ENCODE results near the gene ZFYVE9. TPM values are rescaled to one million over a fixed set of nuclear protein-coding genes. Genes with fewer than 3 reads are reported as not detected.

The ZFYVE9 gene
- total and polyA plus RNA-seq, 2 of the 13 experiments (the other 11 are each of a cell fraction or from before 2014, with no cell fraction given): 9.2 to 19.8 TPM

- no peak for TF ChIP-seq KIAA2018 (CRISPR knock-in tag; IDR thresholded peaks at IDR 0.05; ENCODE audit: borderline replicate concordance)
- TF ChIP-seq ZBTB7A (CRISPR knock-in tag; IDR thresholded peaks at IDR 0.05): no peak; the same call in 1 of the 2 replicates
- TF ChIP-seq RELA (CRISPR knock-in tag; IDR thresholded peaks at IDR 0.05): no peak
- no peak for TF ChIP-seq NR2C2 (CRISPR knock-in tag; IDR thresholded peaks at IDR 0.05; ENCODE audit: borderline replicate concordance)
- TF ChIP-seq HIVEP1 (CRISPR knock-in tag; IDR thresholded peaks at IDR 0.05): no peak
- no peak for TF ChIP-seq MLX (CRISPR knock-in tag; IDR thresholded peaks at IDR 0.05)
- no peak for TF ChIP-seq MTA3 (CRISPR knock-in tag; IDR thresholded peaks at IDR 0.05)
- TF ChIP-seq FOSL2 (CRISPR knock-in tag; IDR thresholded peaks at IDR 0.05): no peak
- no peak for TF ChIP-seq ZSCAN9 (CRISPR knock-in tag; IDR thresholded peaks at IDR 0.05; ENCODE audit: borderline replicate concordance)
- peak; percentile 75; the same call in 1 of the 2 replicates for TF ChIP-seq HES4 (CRISPR knock-in tag; IDR thresholded peaks at IDR 0.05; ENCODE audit: borderline replicate concordance)
- TF ChIP-seq NFKBIZ (CRISPR knock-in tag; IDR thresholded peaks at IDR 0.05): no peak
- no peak for TF ChIP-seq NR3C1 (CRISPR knock-in tag; IDR thresholded peaks at IDR 0.05)
- 0 out of 2 replicates have a peak, but pooled peaks have one; percentile 47 for TF ChIP-seq ETV6 (CRISPR knock-in tag; conservative IDR thresholded peaks at IDR 0.05)
- TF ChIP-seq TARDBP (CRISPR knock-in tag; IDR thresholded peaks at IDR 0.05): no peak
- no peak for TF ChIP-seq ZXDC (CRISPR knock-in tag; IDR thresholded peaks at IDR 0.05)
- no peak for TF ChIP-seq MTERF4 (CRISPR knock-in tag; IDR thresholded peaks at IDR 0.05)
- TF ChIP-seq THYN1 (CRISPR knock-in tag; IDR thresholded peaks at IDR 0.05; ENCODE audit: borderline replicate concordance, low read depth): no peak
These were observed 613 bp downstream of the ZFYVE9 start (continued) for GRCh38 chr1:52142220-52143183.

Measured in HepG2 (cell line).